A673 (cell line): ENCODE data around the gene RBMS1. TPM values are rescaled to one million over a fixed set of nuclear protein-coding genes. Genes with fewer than 3 reads are reported as not detected.

Experiments used
- BruUV-seq: library from RNA; stranded (reverse); fragments of 400-500 nt; replicated peaks from 2 replicates; lab custom pipeline; 2021; lab: Mats Ljungman, UMichigan
- CTCF ChIA-PET: fragments of 300-600 bp; sonication (Branson Sonifier 250); formaldehyde crosslinking; loops from one replicate; lab custom pipeline; 2022; ENCODE audit warnings: antibody characterized with exemption; lab: Charles Lee
- POLR2A ChIA-PET: fragments of 300-600 bp; sonication (Branson Sonifier 250); formaldehyde crosslinking; loops from one replicate; lab custom pipeline; 2022; ENCODE audit warnings: antibody characterized with exemption; ENCODE audit not compliant: low non-redundant PET; lab: Charles Lee
- DNase-seq: peaks from one replicate; pipeline ENCODE4 v3.0.0-alpha.2; 2015; ENCODE audit warnings: low spot score
- H3K27ac ChIP-seq: fragments of 200-600 bp; sonication (generic); 2 replicates; pipeline ENCODE4 v1.5.1; 2016; ENCODE audit warnings: mixed run types, low read depth, mild to moderate bottlenecking, mixed read lengths, antibody characterized with exemption, low read length; ENCODE audit not compliant: poor library complexity, severe bottlenecking
- H3K27me3 ChIP-seq: fragments of 200-600 bp; sonication (generic); replicated peaks from 2 replicates; pipeline ENCODE4 v1.6.1; 2017; ENCODE audit warnings: mixed run types, low read depth, mild to moderate bottlenecking, mixed read lengths, antibody characterized with exemption, low read length; ENCODE audit not compliant: insufficient read depth, poor library complexity
- H3K36me3 ChIP-seq: fragments of 200-600 bp; sonication (generic); 2 replicates; pipeline ENCODE4 v1.6.1; 2016; ENCODE audit warnings: mixed run types, mild to moderate bottlenecking, mixed read lengths, antibody characterized with exemption, low read length; ENCODE audit not compliant: insufficient read depth, poor library complexity, severe bottlenecking
- H3K4me1 ChIP-seq: fragments of 200-600 bp; sonication (generic); 2 replicates; pipeline ENCODE4 v1.6.1; 2017; ENCODE audit warnings: mixed run types, mild to moderate bottlenecking, mixed read lengths, antibody characterized with exemption, low read length; ENCODE audit not compliant: insufficient read depth, poor library complexity, severe bottlenecking
- H3K4me3 ChIP-seq: fragments of 200-600 bp; sonication (generic); 2 replicates; pipeline ENCODE4 v1.5.1; 2016; ENCODE audit warnings: low read depth, mixed run types, mild to moderate bottlenecking, mixed read lengths, low read length; ENCODE audit not compliant: poor library complexity, severe bottlenecking
- H3K9me3 ChIP-seq: fragments of 200-600 bp; sonication (generic); 2 replicates; pipeline ENCODE4 v1.6.1; 2016; ENCODE audit warnings: mixed run types, low read depth, mild to moderate bottlenecking, mixed read lengths, antibody characterized with exemption, low read length; ENCODE audit not compliant: poor library complexity, severe bottlenecking
- CTCF ChIP-seq: fragments of 300-800, 200-600 bp; sonication (generic); conservative IDR thresholded peaks from 2 replicates; pipeline ENCODE4 v1.5.1; 2017; ENCODE audit warnings: low read depth, mild to moderate bottlenecking, antibody characterized with exemption, low read length, moderate library complexity, mixed read lengths
- EZH2 ChIP-seq: fragments of 200-600 bp; sonication (generic); IDR thresholded peaks from 2 replicates; pipeline ENCODE4 v1.6.1; 2017; ENCODE audit warnings: borderline replicate concordance, low read depth, mild to moderate bottlenecking, mixed read lengths, antibody characterized with exemption, low read length; ENCODE audit not compliant: poor library complexity, severe bottlenecking
- intact Hi-C: fragments of 100-400 bp; cut with micrococcal nuclease; formaldehyde crosslinking; loops from one replicate; pipeline ENCODE4 v1.10.0; 2022; ENCODE audit not compliant: unreplicated experiment
- total RNA-seq: library from RNA; stranded (reverse); gene quantifications from 2 replicates; pipeline ENCODE4 v1.2.3, GENCODE V29; 2021

The RBMS1 gene
- total RNA-seq, 1 experiment from 2014 or later, result 84.9 TPM

GRCh38 chr2:160288324-160288723 is 205.3 kb downstream of the RBMS1 start:
- BruUV-seq, result no TSS peak
- Histone ChIP-seq H3K27ac (peak overlapping the region; percentile 11), H3K27me3 (no peaks in the 10 kb centered on the region), H3K36me3 (peaks cover 31% of the 10 kb centered on the region), H3K9me3 (no peaks in the 10 kb centered on the region), H3K4me1 (peaks cover 26% of the 10 kb centered on the region), H3K4me3 (no peak overlapping the region)
- DNase-seq, result no peak
- ChIA-PET CTCF (no interaction called here), POLR2A (no interaction called here)
- intact Hi-C loops, result no loop called here
- TF ChIP-seq CTCF, result no peak
- no peak for TF ChIP-seq EZH2

DNA sequence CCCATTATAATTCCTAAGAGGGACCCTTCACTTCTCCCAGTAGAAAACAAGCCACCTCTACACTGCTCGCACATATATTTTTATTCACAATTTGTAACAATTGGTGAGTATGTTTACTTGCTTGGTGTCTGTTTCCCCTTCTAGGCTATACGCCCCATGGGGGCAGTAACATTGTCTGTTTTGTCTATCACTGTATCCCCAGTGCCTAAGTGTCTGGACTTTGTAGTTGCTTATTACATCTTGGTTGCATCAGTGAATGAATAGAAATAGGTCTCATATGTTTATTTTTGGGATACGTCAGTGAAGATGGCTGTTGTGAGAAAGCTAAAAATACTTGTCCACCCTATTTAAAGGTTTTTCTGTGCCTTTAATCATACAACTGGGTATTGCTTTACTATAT is 206.1 kb downstream of the RBMS1 start:
- no peaks in the 10 kb centered on the region for H3K9me3 ChIP-seq
- no TSS peak for BruUV-seq
- peaks cover 28% of the 10 kb centered on the region for H3K4me1 ChIP-seq
- intact Hi-C loops, result no loop called here
- peaks cover 38% of the 10 kb centered on the region for H3K36me3 ChIP-seq
- H3K27ac ChIP-seq, result no peak overlapping the region
- CTCF ChIA-PET, result no interaction called here
- TF ChIP-seq EZH2, result no peak
- no peak for TF ChIP-seq CTCF
- POLR2A ChIA-PET, result no interaction called here
- DNase-seq, result no peak
- H3K4me3 ChIP-seq, result no peak overlapping the region
- H3K27me3 ChIP-seq, result no peaks in the 10 kb centered on the region

GRCh38 chr2:160286551-160286950 is 207.1 kb downstream of the RBMS1 start:
- no peaks in the 10 kb centered on the region for H3K9me3 ChIP-seq
- no peak for DNase-seq
- BruUV-seq, result no TSS peak
- H3K4me1 ChIP-seq, result peaks cover 19% of the 10 kb centered on the region
- intact Hi-C loops, result no loop called here
- no peak for TF ChIP-seq CTCF
- TF ChIP-seq EZH2, result no peak
- no peak overlapping the region for H3K4me3 ChIP-seq
- peaks cover 48% of the 10 kb centered on the region for H3K36me3 ChIP-seq
- H3K27me3 ChIP-seq, result no peaks in the 10 kb centered on the region
- POLR2A ChIA-PET, result no interaction called here
- CTCF ChIA-PET, result no interaction called here
- H3K27ac ChIP-seq, result no peak overlapping the region
